Stimulated activated naive B cell treated with anti-CD40 and anti-IgM and Interleukin-4, amounts not matched to agents 10 μg/mL and 1 μg/mL and 100 μg/mL, for 72 hours (primary cell): ENCODE measurements around the gene NCR3LG1.
"Not testable (repeated sequence)": the region's sequence is repeated elsewhere in the genome, so short reads cannot be mapped to it uniquely, and the experiment has no call there.

Experiments
- ATAC-seq, 2 donors: fragments of 150-1000 bp; cut with Tn5 transposase; replicated peaks; 2 replicates each; pipeline ENCODE4 v1.10.0; 2021; ENCODE audit warnings: moderate library complexity in 1 of 2
- DNase-seq: peaks from one replicate; pipeline ENCODE4 v3.0.0; 2021
- H3K27ac Mint-ChIP-seq: one replicate; pipeline ENCODE4 v1.8.0; 2022; ENCODE audit warnings: mild to moderate bottlenecking, mixed read lengths
- H3K27me3 Mint-ChIP-seq, 2 donors: one replicate each; pipeline ENCODE4 v1.8.0; 2022; ENCODE audit warnings: mixed read lengths in 2 of 2
- H3K36me3 Mint-ChIP-seq, 2 donors: one replicate each; pipeline ENCODE4 v1.8.0; 2022; ENCODE audit warnings: mixed read lengths in 2 of 2, mild to moderate bottlenecking in 1 of 2
- H3K4me1 Mint-ChIP-seq, 2 donors: one replicate each; pipeline ENCODE4 v1.8.0; 2022; ENCODE audit warnings: mixed read lengths in 2 of 2, mild to moderate bottlenecking in 1 of 2
- H3K4me3 Mint-ChIP-seq, 2 donors: one replicate each; pipeline ENCODE4 v1.8.0; 2022; ENCODE audit warnings: mild to moderate bottlenecking in 2 of 2, mixed read lengths in 2 of 2, moderate library complexity in 1 of 2
- H3K9me3 Mint-ChIP-seq, 2 donors: one replicate each; pipeline ENCODE4 v1.8.0; 2022; ENCODE audit warnings: mixed read lengths in 2 of 2, mild to moderate bottlenecking in 1 of 2

NCR3LG1 gene

DNA sequence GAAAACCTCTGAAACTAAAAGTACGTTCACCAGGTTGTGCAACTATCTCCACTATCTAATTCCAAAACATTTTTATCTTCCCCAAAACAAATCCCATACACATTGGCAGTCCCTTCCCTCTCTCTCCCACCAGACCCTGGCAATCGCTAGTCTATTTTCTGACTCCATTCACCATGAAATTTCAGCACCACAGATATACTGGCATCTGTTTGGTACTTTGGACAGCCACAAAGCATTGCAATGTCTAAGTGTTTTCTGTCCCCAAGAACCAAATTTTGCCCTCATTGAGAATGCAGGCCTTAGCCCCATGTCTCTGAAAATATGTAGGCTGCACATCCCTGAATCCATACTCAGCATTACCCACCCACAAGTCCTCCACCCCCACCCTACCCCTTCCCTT lies 64.9 kb downstream of the NCR3LG1 start:
- ATAC-seq (no peak), DNase-seq (no peak)
- no peaks in the 10 kb centered on the region for H3K36me3 Mint-ChIP-seq
- no peaks in the 10 kb centered on the region for H3K4me1 Mint-ChIP-seq
- H3K27me3 Mint-ChIP-seq: peaks cover 29 to 33% of the 10 kb centered on the region in 2 donors
- no peak overlapping the region for H3K27ac Mint-ChIP-seq
- H3K4me3 Mint-ChIP-seq: no peak overlapping the region
- H3K9me3 Mint-ChIP-seq: no peaks in the 10 kb centered on the region

DNA sequence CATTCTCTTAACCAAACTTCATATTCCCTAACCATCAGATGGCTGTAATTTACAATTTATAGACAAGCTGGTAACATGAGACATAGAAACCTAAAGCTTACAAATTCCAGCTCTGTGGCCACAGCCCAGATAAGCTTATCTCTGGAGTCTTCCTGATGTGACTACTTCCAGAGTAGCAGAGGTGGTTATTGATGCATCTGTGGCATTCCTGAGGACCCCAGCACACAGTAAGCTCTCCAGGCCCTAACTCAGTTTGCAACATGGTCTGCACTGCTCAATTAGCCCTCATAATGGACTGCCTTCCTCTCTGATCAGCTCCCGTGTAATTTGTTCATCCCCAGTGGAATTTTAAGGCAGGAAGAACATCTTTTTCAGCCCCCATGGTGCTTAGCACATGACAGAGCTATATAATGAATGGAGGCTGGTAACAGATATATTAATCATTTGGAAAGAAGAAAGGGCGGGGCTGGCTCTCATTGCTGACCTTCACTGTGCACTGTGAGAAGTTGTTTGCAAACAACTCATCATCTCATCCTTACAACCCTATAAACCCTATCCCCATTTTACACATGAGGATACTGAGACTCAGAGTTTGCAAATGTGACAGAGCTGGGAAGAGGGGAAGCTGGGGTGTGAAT lies 67.0 kb downstream of the NCR3LG1 start:
- Mint-ChIP-seq H3K4me3 (no peak overlapping the region), H3K4me1 (no peaks in the 10 kb centered on the region), H3K9me3 (no peaks in the 10 kb centered on the region), H3K27me3 (peaks cover 28 to 39% of the 10 kb centered on the region in 2 donors), H3K36me3 (no peaks in the 10 kb centered on the region), H3K27ac (no peak overlapping the region)
- DNase-seq (no peak), ATAC-seq (no peak)

DNA sequence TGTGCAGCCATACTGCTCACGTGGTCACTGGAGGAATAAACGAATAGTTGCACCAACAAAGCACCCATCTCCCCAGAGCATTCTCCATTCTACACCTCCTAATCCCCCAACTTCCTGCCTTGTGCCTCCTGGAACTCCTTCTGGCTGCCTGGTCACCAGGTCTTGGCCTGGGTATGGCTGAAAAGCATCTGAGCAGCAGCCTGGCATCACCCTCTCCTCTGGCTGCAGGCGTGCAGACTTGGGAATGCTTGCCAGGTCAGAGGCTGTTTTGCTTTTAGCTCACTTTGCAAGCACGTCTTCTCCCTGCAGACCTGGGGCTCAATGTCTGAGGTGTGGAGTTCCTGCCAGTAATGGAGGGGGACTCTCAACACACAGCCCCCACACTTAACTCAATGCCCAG lies 70.2 kb downstream of the NCR3LG1 start:
- no peaks in the 10 kb centered on the region for H3K4me1 Mint-ChIP-seq
- no peak for DNase-seq
- no peaks in the 10 kb centered on the region for H3K9me3 Mint-ChIP-seq
- peaks cover 20 to 34% of the 10 kb centered on the region in 2 donors for H3K27me3 Mint-ChIP-seq
- ATAC-seq: no peak
- H3K4me3 Mint-ChIP-seq: no peak overlapping the region
- H3K36me3 Mint-ChIP-seq: no peaks in the 10 kb centered on the region
- H3K27ac Mint-ChIP-seq: no peak overlapping the region

DNA sequence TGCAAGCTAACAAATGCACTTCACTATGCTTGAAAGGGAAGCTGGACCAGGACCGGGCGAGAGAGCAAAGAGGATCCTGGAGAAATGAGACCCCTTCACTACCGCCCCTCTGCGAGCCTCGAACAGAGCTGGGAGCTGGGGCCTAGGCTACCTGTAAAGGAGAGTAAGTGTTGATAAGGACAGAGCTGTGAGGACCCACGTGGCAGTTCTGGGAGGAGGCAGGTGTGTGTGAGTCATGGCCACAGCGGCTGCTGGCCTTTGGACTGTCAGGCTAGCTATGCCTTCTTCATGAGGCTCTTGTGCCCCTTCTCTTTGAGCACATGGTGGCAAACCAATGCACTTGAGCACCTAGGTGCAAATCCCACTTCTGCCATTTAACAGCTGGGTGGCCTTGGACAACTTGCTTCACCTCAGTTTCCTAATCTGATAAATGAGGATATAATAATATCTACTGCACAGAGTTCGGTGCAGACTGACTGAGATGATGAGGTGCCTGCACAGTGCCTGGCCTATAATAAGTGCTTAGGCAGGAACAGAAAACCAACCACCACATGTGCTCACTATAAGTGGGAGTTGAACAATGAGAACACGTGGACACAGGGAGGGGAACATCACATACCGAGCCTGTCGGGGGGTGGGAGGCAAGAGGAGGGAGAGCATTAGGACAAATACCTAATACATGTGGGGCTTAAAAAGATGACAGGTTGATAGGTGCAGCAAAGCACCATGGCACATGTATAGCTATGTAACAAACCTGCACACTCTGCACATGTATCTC lies 72.1 kb downstream of the NCR3LG1 start:
- Mint-ChIP-seq H3K36me3 (no peaks in the 10 kb centered on the region), H3K27me3 (peaks cover 29 to 36% of the 10 kb centered on the region in 2 donors), H3K4me3 (no peak overlapping the region), H3K9me3 (no peaks in the 10 kb centered on the region), H3K4me1 (no peaks in the 10 kb centered on the region), H3K27ac (no peak overlapping the region)
- ATAC-seq: no peak
- no peak for DNase-seq

DNA sequence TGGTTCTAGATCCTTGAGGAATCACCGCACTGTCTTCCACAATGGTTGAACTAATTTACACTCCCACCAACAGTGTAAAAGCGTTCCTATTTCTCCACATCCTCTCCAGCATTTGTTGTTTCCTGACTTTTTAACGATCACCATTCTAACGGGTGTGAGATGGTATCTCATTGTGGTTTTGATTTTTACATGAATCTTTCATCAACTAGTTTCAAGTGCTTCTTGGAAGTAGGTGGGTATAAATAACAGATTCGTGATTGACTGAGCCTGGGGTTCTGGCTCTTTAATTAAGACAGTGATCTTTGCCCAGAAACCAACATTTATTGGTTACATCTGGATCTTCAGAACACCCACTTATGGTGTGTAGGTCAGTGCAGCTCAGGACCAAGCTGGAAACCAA lies 74.6 kb downstream of the NCR3LG1 start:
- not testable (repeated sequence) for H3K27ac Mint-ChIP-seq, H3K36me3 Mint-ChIP-seq, H3K4me3 Mint-ChIP-seq, ATAC-seq, DNase-seq, H3K4me1 Mint-ChIP-seq, H3K9me3 Mint-ChIP-seq
- H3K27me3 Mint-ChIP-seq: peaks cover 18 to 28% of the 10 kb centered on the region in 2 donors
